ENCODE data around the gene NMRK2. TPM values are rescaled to one million over a fixed set of nuclear protein-coding genes. Genes with fewer than 3 reads are reported as not detected.
"Not testable (repeated sequence)": the region's sequence is repeated elsewhere in the genome, so short reads cannot be mapped to it uniquely, and the experiment has no call there.

Gene NMRK2
- total RNA-seq, 1 experiment from 2014 or later: not detected

DNA sequence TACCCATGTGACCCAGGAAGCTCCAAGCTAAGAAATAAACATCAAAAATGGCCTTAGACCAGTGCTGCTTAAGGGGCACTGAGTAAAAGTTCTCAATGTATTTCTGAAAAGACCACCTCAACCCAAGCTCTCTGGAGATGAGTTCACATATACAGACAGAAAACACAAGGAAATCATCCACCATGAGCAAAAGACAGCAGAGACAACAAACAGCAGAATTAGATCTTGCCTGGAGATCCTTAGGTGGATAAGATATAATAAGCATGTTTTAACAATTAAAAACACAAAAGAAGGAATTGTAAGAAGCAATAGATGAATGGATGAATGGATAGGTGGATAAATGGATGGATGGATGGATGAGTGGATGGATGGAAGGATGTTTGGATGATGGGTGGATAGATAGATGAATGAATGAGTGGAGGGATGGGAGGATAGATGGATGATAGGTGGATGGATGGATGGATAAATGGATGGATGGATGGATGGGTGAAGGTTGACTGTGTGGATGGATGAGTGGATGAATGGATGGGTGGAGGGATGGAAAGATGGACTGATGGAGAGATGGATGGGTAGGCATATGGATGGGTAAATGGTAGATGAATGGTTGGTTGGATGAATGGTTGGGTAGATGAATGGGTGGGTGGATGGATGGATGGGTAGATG, 9.6 kb upstream of the NMRK2 start:
- intact Hi-C loops (cut with micrococcal nuclease; ENCODE audit: unreplicated experiment): no loop called here
- CTCF ChIA-PET: no interaction called here
- H3K27ac Mint-ChIP-seq (ENCODE audit: unreplicated experiment): no peak overlapping the region
- no peaks in the 10 kb centered on the region for H3K4me1 Mint-ChIP-seq (ENCODE audit: low read depth, unreplicated experiment)
- TF ChIP-seq, protein P1, sequence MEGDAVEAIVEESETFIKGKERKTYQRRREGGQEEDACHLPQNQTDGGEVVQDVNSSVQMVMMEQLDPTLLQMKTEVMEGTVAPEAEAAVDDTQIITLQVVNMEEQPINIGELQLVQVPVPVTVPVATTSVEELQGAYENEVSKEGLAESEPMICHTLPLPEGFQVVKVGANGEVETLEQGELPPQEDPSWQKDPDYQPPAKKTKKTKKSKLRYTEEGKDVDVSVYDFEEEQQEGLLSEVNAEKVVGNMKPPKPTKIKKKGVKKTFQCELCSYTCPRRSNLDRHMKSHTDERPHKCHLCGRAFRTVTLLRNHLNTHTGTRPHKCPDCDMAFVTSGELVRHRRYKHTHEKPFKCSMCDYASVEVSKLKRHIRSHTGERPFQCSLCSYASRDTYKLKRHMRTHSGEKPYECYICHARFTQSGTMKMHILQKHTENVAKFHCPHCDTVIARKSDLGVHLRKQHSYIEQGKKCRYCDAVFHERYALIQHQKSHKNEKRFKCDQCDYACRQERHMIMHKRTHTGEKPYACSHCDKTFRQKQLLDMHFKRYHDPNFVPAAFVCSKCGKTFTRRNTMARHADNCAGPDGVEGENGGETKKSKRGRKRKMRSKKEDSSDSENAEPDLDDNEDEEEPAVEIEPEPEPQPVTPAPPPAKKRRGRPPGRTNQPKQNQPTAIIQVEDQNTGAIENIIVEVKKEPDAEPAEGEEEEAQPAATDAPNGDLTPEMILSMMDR (IDR thresholded peaks at IDR 0.05; ENCODE audit: unreplicated experiment): no peak
- H3K9me3 Mint-ChIP-seq (ENCODE audit: low read depth, unreplicated experiment): peaks cover 5% of the 10 kb centered on the region
- H3K4me3 Mint-ChIP-seq (ENCODE audit: low read depth, unreplicated experiment): no peak overlapping the region
- peaks cover 6% of the 10 kb centered on the region for H3K36me3 Mint-ChIP-seq (ENCODE audit: insufficient read depth, unreplicated experiment)
- no peak for DNase-seq
- peaks cover 31% of the 10 kb centered on the region for H3K27me3 Mint-ChIP-seq (ENCODE audit: unreplicated experiment)
- no TSS peak for BruUV-seq (replicated peaks)

DNA sequence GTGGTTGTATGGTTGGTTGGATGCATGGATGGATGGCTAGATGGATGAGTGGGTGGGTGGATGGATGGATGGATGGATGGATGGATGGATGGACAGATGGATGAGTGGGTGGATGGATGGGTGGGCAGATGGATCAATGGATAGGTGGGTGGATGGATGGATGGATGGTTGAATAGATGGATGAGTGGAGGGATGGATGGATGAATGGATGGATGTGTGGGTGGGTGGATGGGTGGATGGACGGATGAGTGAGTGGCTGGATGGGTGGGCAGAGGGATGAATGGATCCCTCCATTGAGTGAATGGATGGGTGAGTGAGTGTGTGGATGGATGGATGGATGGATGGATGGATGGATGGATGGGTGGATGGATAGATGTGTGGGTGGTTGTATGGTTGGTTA, 9.0 kb upstream of the NMRK2 start:
- DNase-seq: no peak
- peaks cover 5% of the 10 kb centered on the region for H3K9me3 Mint-ChIP-seq (ENCODE audit: low read depth, unreplicated experiment)
- peaks cover 6% of the 10 kb centered on the region for H3K36me3 Mint-ChIP-seq (ENCODE audit: insufficient read depth, unreplicated experiment)
- H3K27me3 Mint-ChIP-seq (ENCODE audit: unreplicated experiment): peaks cover 31% of the 10 kb centered on the region
- H3K4me1 Mint-ChIP-seq (ENCODE audit: low read depth, unreplicated experiment): no peaks in the 10 kb centered on the region
- CTCF ChIA-PET: no interaction called here
- TF ChIP-seq, protein P1 (IDR thresholded peaks at IDR 0.05; ENCODE audit: unreplicated experiment): no peak
- H3K4me3 Mint-ChIP-seq (ENCODE audit: low read depth, unreplicated experiment): no peak overlapping the region
- H3K27ac Mint-ChIP-seq (ENCODE audit: unreplicated experiment): no peak overlapping the region
- intact Hi-C loops (cut with micrococcal nuclease; ENCODE audit: unreplicated experiment): no loop called here
- no TSS peak for BruUV-seq (replicated peaks)

DNA sequence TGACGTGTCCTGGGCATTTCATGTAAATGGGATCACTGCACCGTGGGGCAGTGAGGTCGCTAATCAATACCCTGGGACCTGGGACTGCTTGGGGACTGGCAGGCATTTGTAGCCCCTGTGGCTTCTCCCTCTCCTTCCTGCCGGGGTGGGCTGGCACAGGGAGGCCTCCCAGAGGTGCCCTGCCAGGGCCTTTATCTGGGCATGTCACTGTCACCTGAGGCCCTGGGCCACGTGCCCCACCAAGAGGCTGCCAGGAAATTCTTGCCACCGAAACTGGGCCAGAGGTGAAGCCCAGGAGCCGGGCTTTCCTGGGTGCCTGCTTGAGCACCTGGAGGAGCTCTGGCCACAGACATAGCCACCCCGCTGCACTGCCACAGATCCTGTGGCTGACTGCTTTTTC, 1.8 kb upstream of the NMRK2 start:
- H3K4me1 Mint-ChIP-seq (ENCODE audit: low read depth, unreplicated experiment): peaks cover 9% of the 10 kb centered on the region
- H3K4me3 Mint-ChIP-seq (ENCODE audit: low read depth, unreplicated experiment): no peak overlapping the region
- TF ChIP-seq, protein P1 (IDR thresholded peaks at IDR 0.05; ENCODE audit: unreplicated experiment): no peak
- BruUV-seq (replicated peaks): no TSS peak
- H3K27ac Mint-ChIP-seq (ENCODE audit: unreplicated experiment): no peak overlapping the region
- peaks cover 4% of the 10 kb centered on the region for H3K27me3 Mint-ChIP-seq (ENCODE audit: unreplicated experiment)
- no peaks in the 10 kb centered on the region for H3K36me3 Mint-ChIP-seq (ENCODE audit: insufficient read depth, unreplicated experiment)
- CTCF ChIA-PET: interaction anchor here (0.5 kb wide), 1 partner anchor 16 kb away, joined by 3 read pairs; no protein-coding TSS in a partner anchor
- no peaks in the 10 kb centered on the region for H3K9me3 Mint-ChIP-seq (ENCODE audit: low read depth, unreplicated experiment)
- peak; percentile 45 for DNase-seq
- intact Hi-C loops (cut with micrococcal nuclease; ENCODE audit: unreplicated experiment): no loop called here

DNA sequence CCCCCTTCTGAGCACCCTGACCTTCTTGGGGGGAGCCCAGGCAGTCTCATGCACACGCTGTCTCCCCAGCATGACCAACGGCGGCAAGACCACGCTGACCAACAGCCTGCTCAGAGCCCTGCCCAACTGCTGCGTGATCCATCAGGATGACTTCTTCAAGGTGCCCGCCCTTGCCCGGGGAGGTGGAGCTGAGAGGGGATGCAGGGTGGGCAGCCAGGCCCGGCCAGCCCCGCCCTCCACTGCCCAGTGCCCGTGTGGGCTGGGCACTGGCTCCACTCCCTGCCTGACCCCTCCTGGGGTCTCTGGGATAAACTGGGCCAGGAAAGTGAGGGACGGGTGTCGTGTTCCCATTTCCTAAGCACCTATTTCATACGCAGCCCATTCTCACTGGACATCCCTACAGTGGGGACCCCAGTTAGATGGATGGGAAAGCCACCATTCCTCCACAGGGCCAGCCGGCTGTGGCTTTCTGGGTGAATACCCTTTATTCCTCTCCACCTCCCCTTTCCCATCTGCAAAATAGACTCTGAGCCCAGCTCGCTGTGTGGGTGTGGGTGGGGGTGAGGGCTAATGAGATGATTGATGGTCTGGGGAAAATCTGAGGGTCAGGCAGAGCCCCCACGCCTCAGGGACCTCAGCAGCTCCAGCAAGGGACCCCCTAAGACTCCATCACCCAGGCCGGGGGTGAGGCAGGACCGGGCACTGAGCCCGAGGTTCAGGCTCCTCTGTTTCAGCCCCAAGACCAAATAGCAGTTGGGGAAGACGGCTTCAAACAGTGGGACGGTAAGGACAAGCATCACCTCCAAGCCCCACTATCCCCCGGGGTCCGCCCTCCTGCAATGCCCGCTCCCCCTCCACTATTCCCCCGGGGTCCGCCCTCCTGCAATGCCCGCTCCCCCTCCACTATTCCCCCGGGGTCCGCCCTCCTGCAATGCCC, 3.9 kb downstream of the NMRK2 start:
- H3K27me3 Mint-ChIP-seq (ENCODE audit: unreplicated experiment): no peaks in the 10 kb centered on the region
- TF ChIP-seq, protein P1 (IDR thresholded peaks at IDR 0.05; ENCODE audit: unreplicated experiment): no peak
- intact Hi-C loops (cut with micrococcal nuclease; ENCODE audit: unreplicated experiment): no loop called here
- no peaks in the 10 kb centered on the region for H3K9me3 Mint-ChIP-seq (ENCODE audit: low read depth, unreplicated experiment)
- H3K27ac Mint-ChIP-seq (ENCODE audit: unreplicated experiment): no peak overlapping the region
- H3K36me3 Mint-ChIP-seq (ENCODE audit: insufficient read depth, unreplicated experiment): no peaks in the 10 kb centered on the region
- H3K4me1 Mint-ChIP-seq (ENCODE audit: low read depth, unreplicated experiment): peaks cover 2% of the 10 kb centered on the region
- no TSS peak for BruUV-seq (replicated peaks)
- H3K4me3 Mint-ChIP-seq (ENCODE audit: low read depth, unreplicated experiment): no peak overlapping the region
- CTCF ChIA-PET: no interaction called here
- DNase-seq: no peak

DNA sequence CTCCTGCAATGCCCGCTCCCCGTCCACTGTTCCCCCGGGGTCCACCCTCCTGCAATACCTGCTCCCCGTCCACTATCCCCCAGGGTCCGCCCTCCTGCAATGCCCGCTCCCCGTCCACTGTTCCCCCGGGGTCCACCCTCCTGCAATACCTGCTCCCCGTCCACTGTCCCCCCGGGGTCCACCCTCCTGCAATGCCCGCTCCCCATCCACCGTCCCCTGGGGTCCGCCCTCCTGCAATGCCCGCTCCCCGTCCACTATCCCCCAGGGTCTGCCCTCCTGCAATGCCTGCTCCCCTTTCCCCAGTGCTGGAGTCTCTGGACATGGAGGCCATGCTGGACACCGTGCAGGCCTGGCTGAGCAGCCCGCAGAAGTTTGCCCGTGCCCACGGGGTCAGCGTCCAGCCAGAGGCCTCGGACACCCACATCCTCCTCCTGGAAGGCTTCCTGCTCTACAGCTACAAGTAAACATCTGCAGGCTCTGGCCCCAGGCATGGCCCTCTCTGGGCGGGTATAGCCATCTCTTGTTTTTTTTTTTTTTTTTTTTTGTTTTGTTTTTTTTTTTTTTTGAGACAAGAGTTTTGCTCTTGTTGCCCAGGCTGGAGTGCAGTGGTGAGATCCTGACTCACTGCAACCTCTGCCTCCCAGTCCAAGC, 5.6 kb downstream of the NMRK2 start:
- intact Hi-C loops (cut with micrococcal nuclease; ENCODE audit: unreplicated experiment); H3K4me3 Mint-ChIP-seq (ENCODE audit: low read depth, unreplicated experiment); H3K9me3 Mint-ChIP-seq (ENCODE audit: low read depth, unreplicated experiment); CTCF ChIA-PET; DNase-seq; H3K4me1 Mint-ChIP-seq (ENCODE audit: low read depth, unreplicated experiment); H3K36me3 Mint-ChIP-seq (ENCODE audit: insufficient read depth, unreplicated experiment); H3K27ac Mint-ChIP-seq (ENCODE audit: unreplicated experiment); H3K27me3 Mint-ChIP-seq (ENCODE audit: unreplicated experiment); BruUV-seq (replicated peaks): not testable (repeated sequence)

Data from Calu3 (cell line).